ENCODE data around the gene FAR1.
A peak's percentile ranks its signal among the peaks of the same experiment; 100 is the strongest.

Gene FAR1

DNA sequence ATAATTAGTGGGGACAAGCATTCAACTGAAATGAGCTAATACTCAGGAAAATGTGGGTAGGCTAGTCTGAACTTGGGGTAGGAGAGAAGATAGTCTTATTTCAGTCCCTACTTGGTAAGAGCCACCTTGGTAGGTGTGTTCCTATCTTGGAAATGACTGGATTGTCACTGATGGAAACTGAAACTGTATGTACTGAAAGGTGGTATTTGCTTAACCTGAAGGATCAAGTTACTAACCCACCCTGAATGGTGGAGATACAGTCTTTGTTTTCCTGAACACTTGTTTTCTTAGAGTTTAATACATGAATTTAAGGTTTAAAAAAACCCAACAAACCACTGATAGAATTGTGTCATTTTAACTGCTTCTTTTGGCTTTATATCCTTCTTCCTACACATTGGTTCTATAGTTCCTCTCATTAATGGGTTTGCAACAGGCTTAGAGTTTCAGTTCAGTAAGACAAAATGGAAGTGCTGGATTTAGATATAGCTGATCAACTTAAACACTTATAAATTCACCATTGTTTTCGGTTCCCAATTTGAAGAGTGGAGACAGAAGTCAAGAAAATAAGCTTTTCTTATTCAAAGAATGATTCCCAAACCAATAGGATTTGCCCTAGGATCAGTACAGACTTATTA, 4.2 kb downstream of the FAR1 start:
- FAIRE-seq (peak; percentile 53), DNase-seq (ENCODE audit: insufficient read length) (peak; percentile 4)
- TF ChIP-seq TAF1 (IDR thresholded peaks at IDR 0.05; ENCODE audit: borderline replicate concordance, low read depth, low read length) (no peak), POLR2A (IDR thresholded peaks at IDR 0.05; ENCODE audit: low read depth, low read length) (no peak), POLR2AphosphoS5 (IDR thresholded peaks at IDR 0.05; ENCODE audit: low read depth, low read length) (no peak)

DNA sequence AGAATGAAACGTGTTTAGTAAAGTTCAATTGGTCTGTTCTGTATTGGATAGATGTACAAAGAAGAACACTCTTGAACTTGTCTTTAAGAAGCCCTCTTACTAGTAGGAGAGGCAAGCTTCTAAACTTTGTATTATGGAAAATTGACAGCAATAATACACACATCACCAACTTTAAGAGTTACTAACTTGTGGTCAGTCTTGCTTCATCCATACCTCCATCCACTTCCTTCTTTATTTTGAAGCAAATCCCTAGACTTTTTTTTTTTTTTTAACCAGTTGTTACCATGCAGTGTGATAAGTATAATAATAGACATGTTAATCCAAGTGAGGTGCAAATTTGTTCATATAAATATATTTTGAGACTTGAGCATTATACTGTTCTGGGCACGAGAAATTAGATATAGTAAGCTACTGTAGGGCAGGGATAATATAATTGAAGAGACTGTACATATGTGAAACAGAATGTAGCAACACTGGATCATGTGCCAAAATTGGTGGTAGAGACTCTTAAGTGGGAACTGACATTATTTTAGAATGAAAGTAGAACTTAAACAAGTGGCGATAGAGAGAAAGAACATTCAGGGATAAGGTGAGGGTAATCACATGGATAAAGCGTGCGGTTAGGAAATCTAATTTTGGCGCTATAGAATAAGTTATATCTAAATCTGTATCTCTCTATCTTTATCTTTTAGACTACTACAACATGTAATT, 6.5 kb downstream of the FAR1 start:
- FAIRE-seq (peak; percentile 21), DNase-seq (ENCODE audit: insufficient read length) (no peak)

DNA sequence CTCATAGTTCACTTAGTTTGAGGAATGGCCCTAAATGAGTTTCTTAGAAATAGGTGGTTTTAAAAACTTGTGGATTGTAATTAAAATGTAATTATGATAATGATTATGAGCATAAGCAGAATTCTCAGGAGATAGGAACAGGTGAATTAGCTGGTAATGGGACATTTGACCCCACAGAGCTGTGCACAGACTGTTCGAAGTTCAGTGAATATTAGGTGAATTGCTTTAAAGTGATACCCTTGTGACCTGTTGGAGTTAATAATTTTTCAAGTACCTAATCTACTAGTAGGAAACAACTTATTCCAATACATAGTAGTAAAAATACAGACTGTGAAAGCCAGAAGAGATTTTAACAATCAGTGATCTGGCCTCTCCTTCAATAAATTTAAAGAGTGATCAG, 8.1 kb downstream of the FAR1 start:
- TF ChIP-seq TAF1 (IDR thresholded peaks at IDR 0.05; ENCODE audit: borderline replicate concordance, low read depth, low read length) (no peak), POLR2A (IDR thresholded peaks at IDR 0.05; ENCODE audit: low read depth, low read length) (no peak), POLR2AphosphoS5 (IDR thresholded peaks at IDR 0.05; ENCODE audit: low read depth, low read length) (no peak)
- DNase-seq (ENCODE audit: insufficient read length) (no peak), FAIRE-seq (no peak)

More for the DNA sequence above, 6.5 kb downstream of the FAR1 start:
- TF ChIP-seq TAF1 (IDR thresholded peaks at IDR 0.05; ENCODE audit: borderline replicate concordance, low read depth, low read length) (no peak), POLR2A (IDR thresholded peaks at IDR 0.05; ENCODE audit: low read depth, low read length) (no peak), POLR2AphosphoS5 (IDR thresholded peaks at IDR 0.05; ENCODE audit: low read depth, low read length) (no peak)

DNA sequence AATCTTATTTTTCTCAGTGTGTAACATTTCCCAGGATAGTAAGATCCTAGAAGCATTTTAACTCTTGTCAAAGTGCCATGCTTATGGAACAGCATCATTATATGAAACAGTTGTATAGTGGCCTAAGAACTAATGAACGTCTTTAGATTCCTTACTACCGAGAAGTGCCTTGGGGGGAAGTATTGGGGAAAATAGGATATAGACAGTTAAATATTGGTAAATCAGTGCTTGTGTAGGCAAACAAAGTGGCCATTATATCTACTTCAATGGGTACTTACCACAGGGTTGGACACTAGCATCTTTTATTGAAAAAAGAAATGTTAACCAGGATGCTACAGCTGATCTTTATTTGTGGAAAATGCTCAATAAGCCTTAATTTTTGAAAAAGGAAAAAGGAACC, 11.3 kb downstream of the FAR1 start:
- DNase-seq (ENCODE audit: insufficient read length) (no peak), FAIRE-seq (no peak)
- TF ChIP-seq TAF1 (IDR thresholded peaks at IDR 0.05; ENCODE audit: borderline replicate concordance, low read depth, low read length) (no peak), POLR2AphosphoS5 (IDR thresholded peaks at IDR 0.05; ENCODE audit: low read depth, low read length) (no peak), POLR2A (IDR thresholded peaks at IDR 0.05; ENCODE audit: low read depth, low read length) (no peak)

DNA sequence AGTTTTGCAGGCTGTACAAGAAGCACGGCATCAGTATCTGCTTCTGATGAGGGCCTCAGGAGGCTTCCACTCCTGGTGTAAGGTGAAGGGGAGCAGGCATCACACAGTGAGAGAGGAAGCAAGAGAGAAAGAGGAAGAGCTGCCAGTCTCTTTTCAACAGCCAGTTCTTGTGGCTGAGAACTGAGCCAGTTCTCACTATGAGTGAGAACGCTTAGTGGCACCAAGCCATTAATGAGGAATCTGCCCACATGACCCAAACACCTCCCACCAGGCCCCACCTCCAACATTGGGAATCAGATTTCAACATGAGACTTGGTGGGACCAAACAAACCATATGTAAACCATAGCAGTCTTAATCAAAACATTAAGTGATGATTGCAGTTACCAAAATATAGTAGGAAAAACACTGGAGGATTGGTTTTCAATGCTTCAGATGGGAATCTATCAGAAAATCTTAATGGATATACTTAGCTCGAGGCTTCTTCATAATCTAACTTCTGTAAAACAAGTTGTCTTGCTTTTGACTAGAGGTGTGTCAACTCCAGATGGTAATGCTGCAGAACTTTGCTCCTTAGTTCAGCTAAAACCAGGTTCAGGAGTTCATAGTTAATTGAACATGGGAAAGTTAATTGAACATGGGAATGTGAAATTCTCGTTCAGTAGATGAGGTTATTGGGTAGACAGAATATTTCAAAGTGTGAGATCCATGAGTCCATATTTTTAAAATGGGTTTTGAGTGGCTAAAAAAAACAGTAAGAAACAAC, 12.2 kb downstream of the FAR1 start:
- no peak for TF ChIP-seq POLR2A (IDR thresholded peaks at IDR 0.05; ENCODE audit: low read depth, low read length)
- TF ChIP-seq TAF1 (IDR thresholded peaks at IDR 0.05; ENCODE audit: borderline replicate concordance, low read depth, low read length) = no peak
- no peak for TF ChIP-seq POLR2AphosphoS5 (IDR thresholded peaks at IDR 0.05; ENCODE audit: low read depth, low read length)
- peak; percentile 77 for FAIRE-seq

DNA sequence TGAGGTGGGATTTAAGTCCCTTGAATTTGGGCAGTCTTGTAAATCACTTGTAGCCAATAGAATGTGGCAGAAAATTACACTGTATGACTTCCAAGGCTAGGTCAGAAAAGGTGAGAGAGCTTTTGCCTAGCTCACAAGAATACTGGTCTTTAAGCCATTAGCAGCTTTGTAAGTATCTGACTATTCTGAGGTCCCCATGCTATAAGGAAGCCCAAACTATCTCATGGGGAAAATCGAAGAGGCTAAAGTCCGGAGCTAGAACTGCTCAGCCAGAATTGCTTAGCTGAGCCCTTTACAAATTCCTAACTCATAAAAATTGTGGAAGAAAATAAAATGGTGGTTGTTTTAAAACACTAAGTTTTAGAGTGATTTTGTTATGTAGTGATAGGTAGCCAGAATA, 13.0 kb downstream of the FAR1 start:
- TF ChIP-seq POLR2A (IDR thresholded peaks at IDR 0.05; ENCODE audit: low read depth, low read length) (no peak), POLR2AphosphoS5 (IDR thresholded peaks at IDR 0.05; ENCODE audit: low read depth, low read length) (no peak), TAF1 (IDR thresholded peaks at IDR 0.05; ENCODE audit: borderline replicate concordance, low read depth, low read length) (no peak)
- FAIRE-seq (peak; percentile 24), DNase-seq (ENCODE audit: insufficient read length) (no peak)

More for the DNA sequence above, 12.2 kb downstream of the FAR1 start:
- peak; percentile 5 for DNase-seq (ENCODE audit: insufficient read length)

DNA sequence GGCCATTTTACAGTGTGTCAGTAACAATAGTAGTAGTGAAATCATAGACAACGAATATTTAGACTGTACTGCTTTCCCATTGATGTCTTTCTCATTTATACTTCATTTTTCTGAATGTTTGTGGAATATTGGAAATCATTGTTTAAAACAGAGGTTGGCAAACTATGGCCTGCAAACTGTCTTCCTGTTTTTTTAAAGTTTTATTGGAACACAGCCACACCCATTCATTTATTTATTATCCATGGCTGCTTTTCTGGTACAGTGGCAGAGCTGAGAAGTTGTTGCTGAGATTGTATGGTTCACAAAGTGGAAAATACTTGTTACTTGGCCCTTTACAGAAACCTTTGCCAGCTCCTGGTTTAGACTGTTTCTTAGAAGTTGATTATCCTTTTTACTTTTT, 13.7 kb downstream of the FAR1 start:
- FAIRE-seq = no peak
- no peak for TF ChIP-seq TAF1 (IDR thresholded peaks at IDR 0.05; ENCODE audit: borderline replicate concordance, low read depth, low read length)
- no peak for TF ChIP-seq POLR2AphosphoS5 (IDR thresholded peaks at IDR 0.05; ENCODE audit: low read depth, low read length)
- no peak for TF ChIP-seq POLR2A (IDR thresholded peaks at IDR 0.05; ENCODE audit: low read depth, low read length)
- DNase-seq (ENCODE audit: insufficient read length) = no peak

DNA sequence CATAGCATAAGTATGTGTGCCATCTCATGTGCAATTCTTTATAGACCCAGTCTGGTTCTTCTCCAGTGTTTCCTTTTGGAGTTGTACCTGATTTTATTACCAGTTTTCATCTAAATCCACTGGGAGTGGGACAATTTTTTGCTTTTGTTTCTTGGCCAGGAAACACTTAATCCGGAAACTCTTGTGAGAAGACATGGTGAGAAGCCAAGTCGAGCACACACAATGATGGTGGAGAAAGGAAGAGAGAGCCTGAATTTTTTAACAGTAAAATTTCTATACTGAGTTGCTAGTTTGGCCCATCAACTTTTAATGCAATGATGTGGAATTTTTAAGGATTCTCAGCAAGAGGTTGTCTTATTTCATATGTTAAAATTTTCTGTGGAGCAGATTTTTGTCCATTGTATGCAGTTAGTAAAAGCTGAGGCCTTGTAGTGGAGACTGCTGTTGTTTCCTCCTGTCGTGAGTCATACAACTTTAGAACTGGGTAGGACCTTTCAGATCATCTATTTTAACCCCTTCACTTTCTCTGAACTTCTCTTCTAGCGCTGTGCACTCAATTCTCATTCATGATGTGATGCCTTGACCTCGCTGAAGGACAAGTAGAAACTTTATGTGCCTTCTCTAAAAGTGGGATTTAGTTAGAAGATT, 17.1 kb downstream of the FAR1 start:
- TF ChIP-seq POLR2AphosphoS5 (IDR thresholded peaks at IDR 0.05; ENCODE audit: low read depth, low read length) (no peak), TAF1 (IDR thresholded peaks at IDR 0.05; ENCODE audit: borderline replicate concordance, low read depth, low read length) (no peak), POLR2A (IDR thresholded peaks at IDR 0.05; ENCODE audit: low read depth, low read length) (no peak)
- DNase-seq (ENCODE audit: insufficient read length) = no peak
- FAIRE-seq = peak; percentile 5

DNA sequence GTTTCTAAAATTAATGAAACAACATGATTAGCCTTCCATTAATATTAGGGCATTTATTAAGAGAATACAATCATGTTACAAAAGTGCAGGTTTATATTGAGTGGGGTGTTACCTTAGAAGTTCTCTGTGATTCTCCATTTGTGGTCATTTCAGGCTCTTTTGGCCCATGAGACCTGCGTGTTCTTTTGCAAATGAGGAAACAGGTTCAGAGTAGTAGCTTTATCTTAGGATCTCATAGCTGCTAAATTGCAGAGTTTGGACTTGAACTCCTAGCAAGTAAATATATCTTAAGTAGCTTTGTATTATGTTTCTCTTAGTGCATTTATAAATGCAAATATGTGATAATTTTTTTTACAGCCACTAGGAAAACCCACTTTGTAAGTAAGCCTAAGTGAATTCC, 18.3 kb downstream of the FAR1 start:
- FAIRE-seq (no peak), DNase-seq (ENCODE audit: insufficient read length) (no peak)

DNA sequence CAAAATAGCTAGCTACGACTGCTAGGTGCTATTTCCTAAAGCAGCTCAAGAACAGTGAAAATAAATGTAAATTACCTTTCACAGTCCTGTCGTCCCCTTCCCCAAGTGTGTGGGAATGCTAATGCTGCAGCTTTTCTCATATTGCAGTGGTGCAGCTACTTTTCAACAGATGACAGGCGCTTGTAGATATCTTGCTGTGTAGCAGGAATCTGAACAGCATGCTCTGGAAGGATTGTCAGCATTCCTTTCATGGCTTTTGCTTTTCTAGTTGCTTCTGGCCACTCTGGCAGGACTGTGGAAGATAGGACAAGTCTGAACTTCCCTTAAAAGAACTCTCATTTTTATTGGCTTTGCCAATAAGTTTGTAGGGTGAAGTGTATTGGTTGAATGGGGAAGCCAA, 18.8 kb downstream of the FAR1 start:
- peak; percentile 53 for FAIRE-seq
- no peak for DNase-seq (ENCODE audit: insufficient read length)
- TF ChIP-seq POLR2A (IDR thresholded peaks at IDR 0.05; ENCODE audit: low read depth, low read length) = no peak
- TF ChIP-seq TAF1 (IDR thresholded peaks at IDR 0.05; ENCODE audit: borderline replicate concordance, low read depth, low read length) = no peak
- TF ChIP-seq POLR2AphosphoS5 (IDR thresholded peaks at IDR 0.05; ENCODE audit: low read depth, low read length) = no peak

More for the DNA sequence above, 18.3 kb downstream of the FAR1 start:
- no peak for TF ChIP-seq POLR2AphosphoS5 (IDR thresholded peaks at IDR 0.05; ENCODE audit: low read depth, low read length)
- TF ChIP-seq TAF1 (IDR thresholded peaks at IDR 0.05; ENCODE audit: borderline replicate concordance, low read depth, low read length) = no peak
- no peak for TF ChIP-seq POLR2A (IDR thresholded peaks at IDR 0.05; ENCODE audit: low read depth, low read length)

DNA sequence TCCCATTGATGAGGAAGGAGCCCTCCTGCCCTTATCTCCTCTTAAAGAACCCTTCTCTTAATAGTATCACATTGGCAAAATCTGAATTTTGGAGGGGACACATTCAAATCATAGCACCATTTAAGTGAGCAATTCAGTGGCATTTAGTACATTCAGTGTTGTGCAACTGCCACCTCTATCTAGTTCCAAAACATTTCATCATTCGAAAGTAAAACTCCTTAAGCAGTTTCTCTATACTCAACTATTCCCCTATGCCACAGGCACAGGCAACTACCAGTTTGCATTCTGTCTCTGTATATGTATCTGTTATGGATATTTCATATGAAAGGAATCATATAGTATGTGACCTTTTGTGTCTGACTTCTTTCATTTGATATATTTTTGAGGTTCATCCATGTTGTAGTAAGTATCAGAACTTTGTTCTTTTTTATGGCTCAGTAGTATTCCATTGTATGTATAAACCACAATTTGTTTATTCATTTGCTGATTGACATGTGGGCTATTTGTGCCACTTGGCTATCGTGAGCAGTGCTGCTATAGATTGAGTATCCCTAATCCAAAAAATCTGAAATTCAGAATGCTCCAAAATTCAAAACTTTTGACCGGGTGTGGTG, 22.9 kb downstream of the FAR1 start:
- DNase-seq (ENCODE audit: insufficient read length) = no peak
- TF ChIP-seq POLR2AphosphoS5 (IDR thresholded peaks at IDR 0.05; ENCODE audit: low read depth, low read length) = no peak
- no peak for TF ChIP-seq TAF1 (IDR thresholded peaks at IDR 0.05; ENCODE audit: borderline replicate concordance, low read depth, low read length)
- TF ChIP-seq POLR2A (IDR thresholded peaks at IDR 0.05; ENCODE audit: low read depth, low read length) = no peak
- FAIRE-seq = peak; percentile 61
